ENCODE results near the gene CDC5L. TPM values are rescaled to one million over a fixed set of nuclear protein-coding genes. Genes with fewer than 3 reads are reported as not detected.
"Not testable (repeated sequence)": the region's sequence is repeated elsewhere in the genome, so short reads cannot be mapped to it uniquely, and the experiment has no call there.

Gene CDC5L
- 27.7 and 28.1 TPM in 2 replicates for total RNA-seq

GRCh38 chr6:44387346-44388134, at the start of gene CDC5L:
Gene CDC5L, plus strand, starts transcription at chr6:44387706. Its CDS starts 118 bp downstream, at chr6:44387824.
- H3K9me3 Mint-ChIP-seq, result no peaks in the 10 kb centered on the region
- H3K27me3 Mint-ChIP-seq (ENCODE audit: low read depth), result peaks cover 17% of the 10 kb centered on the region
- DNase-seq (ENCODE audit: low spot score), result peak; percentile 94
- peak within 1 kb of the TSS; percentile 98 for H3K27ac Mint-ChIP-seq
- peaks cover 33% of the 10 kb centered on the region for H3K4me1 Mint-ChIP-seq (ENCODE audit: low read depth)
- peak within 1 kb of the TSS; percentile 96 for H3K4me3 Mint-ChIP-seq (ENCODE audit: low read depth)
- peaks cover 41% of the 10 kb centered on the region for H3K36me3 Mint-ChIP-seq (ENCODE audit: low read depth)
- intact Hi-C loops (cut with micrococcal nuclease), result loop anchor here (2.0 to 5.0 kb wide), 2 partner anchors 120 to 261 kb away; partner anchors contain the start of genes MRPL14, NFKBIE and TMEM63B

DNA sequence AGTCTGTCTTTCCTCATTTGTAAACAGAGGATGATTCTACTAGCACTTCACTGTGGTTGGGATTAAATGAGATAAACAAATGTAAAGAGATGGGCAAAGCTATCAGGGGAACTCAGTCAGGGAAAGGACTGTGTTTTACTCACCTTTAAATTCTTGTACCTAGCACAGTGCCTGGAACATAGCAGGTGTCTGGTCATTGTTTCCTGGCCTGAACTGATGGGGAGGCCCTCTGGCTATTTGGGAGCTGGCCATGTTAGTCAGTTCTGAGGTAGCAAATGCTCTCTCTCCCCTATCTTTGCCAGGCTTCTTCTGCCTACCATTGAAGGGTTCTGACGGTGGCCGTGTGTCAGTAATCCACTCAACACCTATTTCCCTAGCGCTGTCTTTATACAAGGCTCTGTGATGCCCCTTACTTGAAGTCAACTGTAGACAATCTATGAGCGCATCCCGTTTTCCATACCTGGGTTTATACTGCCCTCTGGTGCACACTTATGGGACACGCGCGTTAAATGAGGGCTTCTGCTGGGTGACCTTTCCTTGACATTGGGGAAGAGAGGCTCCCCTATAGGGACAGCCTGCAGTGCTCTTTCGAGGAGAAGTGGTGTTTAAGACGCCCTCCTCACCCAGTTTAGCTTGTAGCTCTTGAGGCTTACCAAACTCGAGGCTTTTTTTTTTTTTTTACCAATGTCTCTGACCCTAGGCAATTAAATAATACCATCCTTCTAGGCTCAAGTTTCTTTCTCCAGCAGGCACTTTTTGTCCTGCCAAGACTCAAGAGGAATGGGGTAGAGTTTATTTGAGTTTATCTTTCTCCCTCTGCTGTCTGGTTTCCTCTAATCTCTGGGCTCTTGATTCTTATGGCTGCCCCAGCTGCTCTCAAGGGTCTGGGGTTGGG, 49.0 kb upstream of the CDC5L start:
- no peak overlapping the region for H3K4me3 Mint-ChIP-seq (ENCODE audit: low read depth)
- peaks cover 4% of the 10 kb centered on the region for H3K4me1 Mint-ChIP-seq (ENCODE audit: low read depth)
- intact Hi-C loops (cut with micrococcal nuclease), result loop anchor here (1.0 to 10.0 kb wide), 3 partner anchors 70 to 244 kb away; no protein-coding TSS in a partner anchor
- peaks cover 24% of the 10 kb centered on the region for H3K27me3 Mint-ChIP-seq (ENCODE audit: low read depth)
- peak; percentile 59 for DNase-seq (ENCODE audit: low spot score)
- no peak overlapping the region for H3K27ac Mint-ChIP-seq
- no peaks in the 10 kb centered on the region for H3K9me3 Mint-ChIP-seq
- H3K36me3 Mint-ChIP-seq (ENCODE audit: low read depth), result no peaks in the 10 kb centered on the region

- H3K27ac Mint-ChIP-seq, result no peak overlapping the region
Measured at GRCh38 chr6:44339301-44339700, 48.2 kb upstream of the CDC5L start.

DNA sequence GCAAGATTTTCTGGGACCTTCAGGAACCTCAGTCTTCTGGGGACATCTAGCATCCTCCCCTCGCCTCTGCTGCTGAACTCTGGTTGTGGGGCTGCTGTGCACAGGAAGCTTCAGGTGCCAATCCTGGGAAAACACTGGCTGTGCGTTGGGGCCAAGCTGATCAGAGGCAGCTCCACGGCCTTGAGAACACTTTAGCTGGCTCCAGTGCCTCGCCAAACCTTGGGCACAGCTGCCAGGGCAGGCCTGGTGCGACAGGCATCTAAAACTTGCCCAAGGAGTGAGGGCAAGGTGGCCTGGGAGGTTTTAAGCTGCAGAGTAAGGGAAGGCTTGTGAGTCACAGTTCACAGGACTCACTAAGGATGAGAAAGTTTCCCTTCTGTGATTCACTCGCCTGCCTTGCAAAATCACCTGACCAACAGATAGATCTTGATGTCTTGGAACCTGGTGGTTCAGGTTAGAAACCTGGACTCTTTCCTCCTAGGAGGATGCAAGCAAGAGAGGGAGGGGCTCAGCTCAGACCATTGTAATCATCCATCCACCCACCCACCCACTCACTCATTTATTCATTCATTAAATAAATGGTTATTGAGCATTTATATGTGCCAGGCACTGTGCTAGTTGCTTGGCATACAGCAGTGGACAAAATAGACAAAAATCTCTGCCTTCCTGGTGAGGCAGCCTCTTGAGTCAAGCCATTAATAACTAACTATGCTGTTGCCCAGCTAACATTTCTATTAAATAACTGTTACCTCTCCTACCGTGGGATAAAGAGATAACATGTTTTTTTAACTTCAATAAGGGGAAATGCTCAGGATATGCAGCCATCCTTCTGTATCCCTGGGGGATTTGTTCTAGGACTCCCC, 47.5 kb upstream of the CDC5L start:
- no peak for DNase-seq (ENCODE audit: low spot score)
- peaks cover 39% of the 10 kb centered on the region for H3K27me3 Mint-ChIP-seq (ENCODE audit: low read depth)

More at GRCh38 chr6:44339301-44339700, 48.2 kb upstream of the CDC5L start:
- Mint-ChIP-seq H3K36me3 (ENCODE audit: low read depth) (no peaks in the 10 kb centered on the region), H3K9me3 (no peaks in the 10 kb centered on the region), H3K4me1 (ENCODE audit: low read depth) (peaks cover 4% of the 10 kb centered on the region), H3K4me3 (ENCODE audit: low read depth) (no peak overlapping the region), H3K27me3 (ENCODE audit: low read depth) (peaks cover 32% of the 10 kb centered on the region)
- intact Hi-C loops (cut with micrococcal nuclease), result loop anchor here (2.0 to 10.0 kb wide), 2 partner anchors 166 to 244 kb away; no protein-coding TSS in a partner anchor
- no peak for DNase-seq (ENCODE audit: low spot score)

GRCh38 chr6:44341095-44341890, 46.2 kb upstream of the CDC5L start:
- Mint-ChIP-seq H3K4me1 (ENCODE audit: low read depth) (peaks cover 4% of the 10 kb centered on the region), H3K27me3 (ENCODE audit: low read depth) (peaks cover 46% of the 10 kb centered on the region)

More for the DNA sequence above, 47.5 kb upstream of the CDC5L start:
- Mint-ChIP-seq H3K4me1 (ENCODE audit: low read depth) (peaks cover 4% of the 10 kb centered on the region), H3K4me3 (ENCODE audit: low read depth) (no peak overlapping the region), H3K9me3 (no peaks in the 10 kb centered on the region), H3K27ac (no peak overlapping the region), H3K36me3 (ENCODE audit: low read depth) (no peaks in the 10 kb centered on the region)
- intact Hi-C loops (cut with micrococcal nuclease), result loop anchor here (2.0 to 10.0 kb wide), 2 partner anchors 167 to 245 kb away; no protein-coding TSS in a partner anchor

GRCh38 chr6:44342052-44342451, 45.5 kb upstream of the CDC5L start:
- no peak overlapping the region for H3K4me3 Mint-ChIP-seq (ENCODE audit: low read depth)
- no peaks in the 10 kb centered on the region for H3K36me3 Mint-ChIP-seq (ENCODE audit: low read depth)
- no peak overlapping the region for H3K27ac Mint-ChIP-seq
- no peak for DNase-seq (ENCODE audit: low spot score)
- H3K4me1 Mint-ChIP-seq (ENCODE audit: low read depth), result peaks cover 2% of the 10 kb centered on the region
- intact Hi-C loops (cut with micrococcal nuclease), result no loop called here
- peaks cover 50% of the 10 kb centered on the region for H3K27me3 Mint-ChIP-seq (ENCODE audit: low read depth)
- no peaks in the 10 kb centered on the region for H3K9me3 Mint-ChIP-seq

More at GRCh38 chr6:44341095-44341890, 46.2 kb upstream of the CDC5L start:
- H3K27ac Mint-ChIP-seq, result no peak overlapping the region
- no peaks in the 10 kb centered on the region for H3K9me3 Mint-ChIP-seq
- DNase-seq (ENCODE audit: low spot score), result no peak
- no peaks in the 10 kb centered on the region for H3K36me3 Mint-ChIP-seq (ENCODE audit: low read depth)
- no peak overlapping the region for H3K4me3 Mint-ChIP-seq (ENCODE audit: low read depth)
- intact Hi-C loops (cut with micrococcal nuclease), result no loop called here

- peaks cover 51% of the 10 kb centered on the region for H3K27me3 Mint-ChIP-seq (ENCODE audit: low read depth)
- H3K4me1 Mint-ChIP-seq (ENCODE audit: low read depth), result peaks cover 2% of the 10 kb centered on the region
- DNase-seq (ENCODE audit: low spot score), result no peak
- no peak within 1 kb of the TSS for H3K27ac Mint-ChIP-seq
- intact Hi-C loops (cut with micrococcal nuclease), result no loop called here
- H3K9me3 Mint-ChIP-seq, result no peaks in the 10 kb centered on the region
- no peak within 1 kb of the TSS for H3K4me3 Mint-ChIP-seq (ENCODE audit: low read depth)
- no peaks in the 10 kb centered on the region for H3K36me3 Mint-ChIP-seq (ENCODE audit: low read depth)
Measured at GRCh38 chr6:44342489-44342888, 45.0 kb upstream of the CDC5L start, which contains the start of gene SPATS1. Gene SPATS1, plus strand, starts transcription at chr6:44342650. Its CDS starts 446 bp downstream, at chr6:44343096.

DNA sequence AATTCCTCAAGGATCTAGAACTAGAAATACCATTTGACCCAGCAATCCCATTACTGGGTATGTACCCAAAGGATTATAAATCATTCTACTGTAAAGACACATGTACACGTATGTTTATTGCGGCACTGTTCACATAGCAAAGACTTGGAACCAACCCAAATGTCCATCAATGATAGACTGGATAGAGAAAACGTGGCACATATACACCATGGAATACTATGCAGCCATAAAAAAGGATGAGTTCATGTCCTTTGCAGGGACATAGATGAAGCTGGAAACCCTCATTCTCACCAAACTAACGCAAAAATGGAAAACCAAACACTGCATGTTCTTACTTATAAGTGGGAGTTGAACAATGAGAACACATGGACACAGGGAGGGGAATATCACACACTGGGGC, 40.7 kb upstream of the CDC5L start:
- intact Hi-C loops (cut with micrococcal nuclease); H3K27ac Mint-ChIP-seq; H3K4me3 Mint-ChIP-seq (ENCODE audit: low read depth); H3K36me3 Mint-ChIP-seq (ENCODE audit: low read depth); H3K4me1 Mint-ChIP-seq (ENCODE audit: low read depth); H3K9me3 Mint-ChIP-seq; DNase-seq (ENCODE audit: low spot score): not testable (repeated sequence)
- H3K27me3 Mint-ChIP-seq (ENCODE audit: low read depth), result peaks cover 46% of the 10 kb centered on the region

DNA sequence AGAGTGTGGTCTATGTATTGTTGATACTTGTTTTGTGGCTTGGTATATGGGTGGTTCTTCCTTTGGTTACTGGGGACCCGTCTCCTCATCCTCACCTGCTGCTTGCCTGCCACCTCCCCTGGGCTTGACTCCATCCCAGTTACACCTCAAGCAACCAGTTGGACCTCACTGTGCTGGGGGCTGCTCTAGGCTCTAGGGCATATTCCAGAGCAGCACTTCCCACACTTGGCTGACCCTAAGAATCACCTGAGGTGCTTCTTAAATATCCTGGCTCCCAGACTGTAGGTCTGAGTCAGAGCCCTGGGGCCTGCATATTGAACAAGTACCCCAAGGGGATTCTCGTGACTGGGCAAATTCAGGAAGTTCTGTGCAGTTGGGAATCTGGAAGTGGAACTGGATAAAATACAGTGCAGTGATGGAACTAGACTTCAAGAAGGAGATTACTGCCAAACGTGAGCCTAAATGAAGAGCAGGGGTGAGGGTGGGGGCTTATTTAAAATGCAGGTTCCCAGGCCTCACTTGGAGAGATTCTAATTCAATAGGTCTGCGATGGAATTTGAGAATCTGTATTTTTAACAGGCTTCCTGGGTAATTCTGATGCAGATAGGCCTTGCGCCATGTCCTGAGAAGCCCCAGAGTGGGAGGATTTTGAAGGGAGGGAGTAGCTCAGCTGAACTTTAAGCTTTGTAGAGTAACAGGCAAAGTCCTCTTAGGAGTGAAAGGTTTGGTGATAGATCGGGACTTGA, 37.4 kb upstream of the CDC5L start:
- Mint-ChIP-seq H3K4me1 (ENCODE audit: low read depth) (no peaks in the 10 kb centered on the region), H3K27me3 (ENCODE audit: low read depth) (peaks cover 16% of the 10 kb centered on the region), H3K9me3 (no peaks in the 10 kb centered on the region), H3K27ac (no peak overlapping the region), H3K36me3 (ENCODE audit: low read depth) (no peaks in the 10 kb centered on the region), H3K4me3 (ENCODE audit: low read depth) (no peak overlapping the region)
- no peak for DNase-seq (ENCODE audit: low spot score)
- intact Hi-C loops (cut with micrococcal nuclease), result no loop called here

DNA sequence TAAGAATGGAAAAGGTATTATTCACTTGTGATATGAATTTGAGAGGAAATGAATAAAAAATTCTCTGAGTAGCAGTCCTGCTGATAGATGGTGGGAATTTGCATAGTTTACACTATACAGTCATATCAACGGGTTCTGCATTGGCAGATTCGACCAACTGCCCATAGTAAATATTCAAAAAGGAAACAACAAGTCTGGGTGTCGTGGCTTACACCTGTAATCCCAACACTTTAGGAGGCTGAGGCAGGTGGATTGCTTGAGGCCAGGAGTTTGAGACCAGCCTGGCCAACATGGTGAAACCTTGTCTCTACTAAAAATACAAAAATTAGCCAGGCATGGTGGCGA, 36.9 kb upstream of the CDC5L start:
- H3K36me3 Mint-ChIP-seq (ENCODE audit: low read depth); H3K4me1 Mint-ChIP-seq (ENCODE audit: low read depth); H3K27ac Mint-ChIP-seq; DNase-seq (ENCODE audit: low spot score); H3K9me3 Mint-ChIP-seq; intact Hi-C loops (cut with micrococcal nuclease); H3K4me3 Mint-ChIP-seq (ENCODE audit: low read depth): not testable (repeated sequence)
- peaks cover 13% of the 10 kb centered on the region for H3K27me3 Mint-ChIP-seq (ENCODE audit: low read depth)

GRCh38 chr6:44352259-44352658, 35.2 kb upstream of the CDC5L start:
- Mint-ChIP-seq H3K27ac (no peak overlapping the region), H3K27me3 (ENCODE audit: low read depth) (peaks cover 16% of the 10 kb centered on the region), H3K4me3 (ENCODE audit: low read depth) (no peak overlapping the region), H3K4me1 (ENCODE audit: low read depth) (no peaks in the 10 kb centered on the region), H3K36me3 (ENCODE audit: low read depth) (no peaks in the 10 kb centered on the region), H3K9me3 (no peaks in the 10 kb centered on the region)
- intact Hi-C loops (cut with micrococcal nuclease), result no loop called here
- no peak for DNase-seq (ENCODE audit: low spot score)
